CD4-positive, alpha-beta T cell treated with Interleukin-2 at 100 ng/mL for 4 hours (primary cell): ENCODE measurements around the gene SAMD3.
"Not testable (repeated sequence)": the region's sequence is repeated elsewhere in the genome, so short reads cannot be mapped to it uniquely, and the experiment has no call there.

ENCODE experiments used
- DNase-seq: peaks from one replicate; pipeline ENCODE4 v3.0.0-alpha.2; 2020; ENCODE audit warnings: low spot score

SAMD3 gene

DNA sequence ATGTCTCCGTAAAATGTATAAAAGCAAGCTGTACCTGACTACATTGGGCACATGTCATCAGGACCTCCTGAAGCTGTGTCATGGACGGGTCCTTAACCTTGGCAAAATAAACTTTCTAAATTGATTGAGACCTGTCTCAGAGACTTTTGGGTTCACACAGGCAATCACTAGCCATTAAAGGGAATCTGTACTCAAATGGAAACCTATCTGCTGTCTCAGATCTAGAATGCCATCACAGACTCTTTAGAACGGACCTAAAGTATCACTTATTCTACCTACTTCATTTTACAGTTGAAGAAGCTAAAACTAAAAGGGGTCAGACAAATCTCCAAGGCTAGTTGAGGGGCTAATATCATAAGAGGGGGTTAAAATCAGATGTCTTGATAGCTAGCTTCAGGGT, 11.1 kb downstream of the SAMD3 start:
- no peak for DNase-seq

DNA sequence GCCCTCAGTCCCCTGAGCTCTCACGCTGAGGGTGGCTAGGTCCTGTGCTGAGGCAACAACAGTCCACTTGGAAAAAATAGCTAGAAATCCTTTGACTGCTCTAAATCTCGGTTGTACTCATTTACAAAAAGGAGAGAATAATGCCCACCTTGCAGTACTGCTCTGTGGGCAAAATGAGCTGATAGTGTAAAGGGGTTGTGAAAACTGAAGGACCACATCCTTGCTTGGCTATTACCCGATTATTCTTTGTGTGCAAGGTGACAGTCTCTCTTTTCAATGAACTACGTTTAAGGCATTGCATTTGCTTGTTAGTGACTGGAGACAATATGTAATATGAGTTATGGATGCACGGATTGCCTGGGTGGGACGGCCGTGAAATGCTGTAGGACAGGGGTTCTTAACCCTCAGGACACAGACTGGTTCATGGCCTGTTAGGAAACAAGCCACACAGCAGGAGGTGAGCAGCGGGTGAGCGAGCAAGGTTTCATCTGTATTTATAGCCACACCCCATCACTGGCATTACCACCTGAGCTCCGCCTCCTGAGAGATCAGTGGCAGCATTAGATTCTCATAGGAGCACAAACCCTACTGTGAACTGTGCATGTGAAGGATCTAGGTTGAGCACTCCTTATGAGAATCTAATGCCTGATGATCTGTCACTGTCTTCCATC, 14.6 kb downstream of the SAMD3 start:
- no peak for DNase-seq

DNA sequence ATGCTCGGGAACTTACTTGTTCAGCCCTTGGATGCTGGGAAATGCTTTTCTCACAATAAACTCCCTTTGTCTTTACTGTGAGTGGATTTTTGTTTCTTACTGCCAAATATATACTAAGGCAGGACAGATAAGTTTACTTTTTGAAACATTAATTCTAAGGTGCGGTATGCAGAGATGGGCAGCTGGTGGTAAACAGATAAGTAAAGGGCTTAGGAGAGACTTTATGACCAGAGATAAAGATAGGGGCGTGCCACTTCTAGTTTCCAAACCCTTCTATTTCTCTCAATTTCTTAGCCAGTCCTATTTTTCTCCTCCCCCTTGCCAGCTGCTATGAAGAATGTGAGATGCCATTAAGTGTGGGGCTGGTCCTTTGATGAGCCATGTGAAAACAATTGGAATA, 16.3 kb downstream of the SAMD3 start:
- no peak for DNase-seq

DNA sequence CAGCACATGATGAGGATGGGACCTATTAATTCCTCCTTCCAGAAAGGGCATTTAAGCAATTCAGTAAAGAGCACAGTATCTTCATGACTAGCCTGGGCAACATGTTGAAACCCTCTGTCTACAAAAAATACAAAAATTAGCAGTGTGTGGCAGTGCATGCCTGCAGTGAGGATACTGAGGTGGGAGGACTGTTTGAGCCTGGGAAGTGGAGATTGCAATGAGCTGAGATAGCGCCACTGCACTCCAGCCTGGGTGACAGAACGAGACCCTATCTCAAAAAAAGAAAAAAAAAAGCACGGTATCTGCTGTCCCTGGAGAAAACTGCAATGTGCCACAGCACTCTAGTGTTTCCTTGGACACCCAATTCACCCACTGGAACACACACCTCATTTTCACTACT, 18.4 kb downstream of the SAMD3 start:
- DNase-seq = no peak

DNA sequence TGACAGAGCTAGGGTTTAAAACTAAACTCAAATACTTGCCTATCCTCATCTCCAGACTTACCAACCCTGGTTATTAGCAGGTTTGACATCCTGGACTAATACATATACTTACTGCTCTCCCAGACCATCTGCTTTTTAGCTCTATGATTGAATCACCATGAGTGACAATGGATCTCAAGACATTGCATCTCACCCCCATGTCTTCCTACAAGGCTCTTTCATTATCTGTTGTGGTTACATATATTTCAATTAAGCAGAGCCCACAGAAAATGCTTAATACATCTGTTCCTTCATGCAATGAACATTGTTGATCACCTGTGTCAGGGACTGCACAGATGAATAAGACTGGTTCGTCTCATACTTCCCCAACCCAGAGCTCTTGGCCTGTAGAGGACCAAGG, 19.4 kb downstream of the SAMD3 start:
- DNase-seq = no peak

DNA sequence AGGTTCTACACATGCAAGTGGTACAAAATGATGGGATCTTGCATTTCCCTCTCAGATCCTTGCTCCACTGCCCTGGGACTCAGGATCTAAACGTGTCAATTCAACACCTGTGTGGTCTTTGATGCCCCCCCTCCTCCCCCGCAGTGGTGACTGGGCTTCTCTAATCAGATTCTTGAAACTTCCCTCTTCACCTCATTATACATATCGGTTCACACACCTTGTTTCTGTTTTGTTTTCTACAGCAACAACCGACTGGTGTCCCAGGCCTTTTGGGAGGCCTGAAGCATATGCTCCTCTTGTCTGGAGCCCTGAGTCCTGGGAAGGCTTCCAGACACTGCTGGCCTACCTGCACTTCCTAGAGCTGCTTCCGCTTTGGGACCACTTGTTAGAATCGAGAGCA, 20.0 kb downstream of the SAMD3 start:
- DNase-seq = peak; percentile 25

DNA sequence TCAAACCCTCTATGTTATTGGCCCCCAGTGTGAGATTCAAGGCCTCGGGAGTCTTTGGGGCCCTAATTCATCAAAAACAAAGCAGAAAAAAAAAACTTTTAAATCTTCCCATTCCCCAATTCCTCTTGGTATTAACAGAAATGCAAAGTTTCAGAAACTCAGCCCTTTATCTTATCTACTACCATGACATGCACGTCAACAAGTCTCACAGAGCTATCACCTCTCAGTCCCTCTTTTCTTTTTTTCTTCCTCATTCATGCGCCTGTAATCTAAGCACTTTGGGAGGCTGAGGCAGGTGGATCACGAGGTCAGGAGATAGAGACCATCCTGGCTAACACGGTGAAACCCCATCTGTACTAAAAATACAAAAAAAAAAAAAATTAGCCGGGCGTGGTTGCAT, 22.7 kb downstream of the SAMD3 start:
- no peak for DNase-seq

DNA sequence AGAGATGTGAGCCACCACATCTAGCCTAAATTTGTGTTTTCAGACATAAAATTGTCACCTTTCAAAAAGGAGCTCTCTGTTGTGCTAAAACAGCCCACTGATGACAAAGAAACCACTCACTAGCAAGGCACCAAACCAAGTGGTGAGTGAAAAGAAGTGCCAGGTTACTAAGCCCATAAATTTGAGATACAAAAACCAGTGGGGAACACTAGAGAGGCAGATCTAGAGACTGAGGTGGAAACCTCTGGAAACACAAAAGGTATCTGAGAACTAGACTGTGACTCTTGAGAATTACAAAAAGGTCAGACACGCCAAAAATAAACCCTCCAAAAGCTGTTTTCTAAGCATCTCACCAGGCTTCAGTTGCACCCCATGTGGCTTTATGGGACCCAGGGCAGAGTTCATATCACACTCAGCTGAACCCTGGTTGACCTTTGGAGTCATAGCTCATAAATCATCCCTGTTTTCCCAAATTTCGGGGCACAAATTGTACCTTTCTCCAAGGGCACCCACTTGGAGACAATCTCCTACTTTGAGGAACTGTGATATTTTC, 24.2 kb downstream of the SAMD3 start:
- no peak for DNase-seq

DNA sequence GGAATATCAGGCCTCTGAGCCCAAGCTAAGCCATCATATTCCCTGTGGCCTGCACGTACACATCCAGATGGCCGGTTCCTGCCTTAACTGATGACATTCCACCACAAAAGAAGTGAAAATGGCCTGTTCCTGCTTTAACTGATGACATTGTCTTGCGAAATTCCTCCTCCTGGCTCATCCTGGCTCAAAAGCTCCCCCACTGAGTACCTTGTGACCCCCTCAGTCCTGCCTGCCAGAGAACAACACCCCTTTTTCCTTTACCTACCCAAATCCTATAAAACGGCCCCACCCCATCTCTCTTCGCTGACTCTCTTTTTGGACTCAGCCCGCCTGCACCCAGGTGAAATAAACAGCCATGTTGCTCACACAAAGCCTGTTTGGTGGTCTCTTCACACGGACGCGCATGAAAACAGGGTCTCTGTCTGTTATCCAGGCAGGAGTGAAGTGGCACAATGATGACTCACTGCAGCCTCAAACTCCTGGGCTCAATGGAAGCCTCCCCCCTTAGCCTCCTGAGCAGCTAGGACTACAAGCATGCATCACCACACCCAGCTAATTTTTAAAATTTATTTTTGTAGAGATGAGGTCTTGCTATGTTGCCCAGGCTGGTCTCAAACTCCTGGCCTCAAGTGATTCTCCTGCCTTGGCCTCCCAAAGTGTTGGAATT, 24.8 kb downstream of the SAMD3 start:
- DNase-seq = not testable (repeated sequence)

DNA sequence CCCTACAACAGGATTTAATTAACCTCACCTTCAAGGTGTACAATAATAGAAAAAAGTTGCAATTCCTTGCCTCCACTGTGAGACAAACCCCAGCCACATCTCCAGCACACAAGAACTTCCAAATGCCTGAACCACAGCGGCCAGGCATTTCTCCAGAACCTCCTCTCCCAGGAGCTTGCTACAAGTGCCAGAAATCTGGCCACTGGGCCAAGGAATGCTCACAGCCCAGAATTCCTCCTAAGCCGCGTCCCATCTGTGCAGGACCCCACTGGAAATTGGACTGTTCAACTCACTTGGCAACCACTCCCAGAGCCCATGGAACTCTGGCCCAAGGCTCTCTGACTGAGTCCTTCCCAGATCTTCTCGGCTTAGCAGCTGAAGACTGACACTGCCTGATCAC, 28.3 kb downstream of the SAMD3 start:
- not testable (repeated sequence) for DNase-seq

DNA sequence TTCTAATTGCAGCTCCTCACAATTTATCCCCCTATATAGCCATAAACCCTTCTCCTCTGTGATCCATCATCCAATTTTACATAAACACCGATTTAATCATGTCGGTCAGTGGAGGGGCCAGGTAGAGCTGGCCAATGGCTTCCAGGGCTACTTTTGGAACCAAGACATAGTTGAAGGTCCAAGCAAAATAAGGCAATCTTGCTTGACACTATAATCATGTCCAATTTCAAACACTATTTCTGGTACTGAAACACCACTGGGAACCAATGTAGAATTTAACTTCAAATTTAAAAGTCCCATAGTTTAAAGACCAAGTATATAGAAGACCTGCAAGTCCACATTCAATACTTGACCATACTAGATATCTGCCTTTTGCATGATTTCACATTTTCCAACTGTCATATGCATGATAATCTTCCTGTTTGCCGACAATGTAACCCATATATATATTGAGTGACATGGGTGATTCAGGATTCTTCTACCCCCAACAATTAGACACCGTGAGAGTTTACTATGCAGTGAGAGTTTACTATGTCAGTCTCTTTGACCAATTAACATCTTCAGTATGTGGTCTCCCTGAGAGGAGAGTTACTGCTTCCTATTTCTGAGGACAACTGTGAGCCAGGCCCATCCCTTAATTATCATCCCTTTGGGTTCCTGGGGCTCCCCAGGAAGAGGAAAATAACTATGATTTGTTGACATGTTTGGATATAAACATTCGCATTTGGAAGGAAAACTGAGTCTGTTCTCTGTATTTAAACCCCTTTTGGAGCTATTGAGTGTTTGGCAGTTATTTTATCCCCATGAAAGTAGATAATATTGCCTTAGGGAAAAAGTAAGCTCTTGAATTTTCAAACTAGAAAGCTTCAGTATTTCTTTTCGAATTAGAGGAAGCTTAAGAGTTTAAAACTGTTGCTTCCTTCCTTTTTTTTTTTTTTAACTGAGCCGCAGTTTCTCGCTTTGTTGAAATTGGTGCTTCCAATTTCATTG, 31.8 kb downstream of the SAMD3 start:
- no peak for DNase-seq

DNA sequence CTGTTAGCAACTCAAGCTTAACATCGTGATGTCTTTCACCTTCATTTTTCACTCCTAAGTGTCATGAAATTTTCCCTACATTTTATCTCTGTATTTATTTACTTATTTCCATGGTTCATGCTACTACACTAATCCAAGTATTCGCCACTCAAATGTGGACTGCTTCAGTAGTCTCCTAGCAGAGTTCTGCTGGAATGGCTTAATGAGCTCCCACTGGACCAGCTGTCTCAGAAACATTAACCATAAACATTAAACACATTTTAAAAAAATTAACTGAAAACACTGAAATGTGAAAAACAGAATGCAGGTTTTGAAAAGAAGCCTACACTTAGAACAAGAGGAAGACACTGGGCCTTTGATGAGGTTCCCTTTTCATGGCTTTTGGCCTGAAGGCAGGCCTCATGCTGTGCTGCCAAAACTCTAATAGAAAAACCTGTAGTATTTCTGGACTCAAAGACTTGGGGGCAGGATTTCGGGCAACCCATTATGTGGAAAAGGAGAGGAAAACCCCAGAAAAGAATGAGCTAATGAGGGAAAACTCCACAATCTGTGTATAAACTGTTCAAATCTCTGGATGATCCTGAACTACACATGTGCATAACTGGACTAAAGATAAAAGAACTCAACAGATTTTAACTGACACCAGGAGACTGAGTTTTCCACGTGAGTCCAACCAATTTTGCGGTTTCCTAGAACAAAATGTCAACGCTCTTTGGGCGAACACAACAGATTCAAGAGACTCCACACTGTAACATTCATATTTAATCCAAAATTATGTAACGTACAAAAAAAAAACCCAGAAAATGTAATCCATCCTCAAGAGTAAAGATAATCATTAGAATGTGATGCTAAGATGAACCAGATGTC, 33.0 kb downstream of the SAMD3 start:
- DNase-seq = no peak

DNA sequence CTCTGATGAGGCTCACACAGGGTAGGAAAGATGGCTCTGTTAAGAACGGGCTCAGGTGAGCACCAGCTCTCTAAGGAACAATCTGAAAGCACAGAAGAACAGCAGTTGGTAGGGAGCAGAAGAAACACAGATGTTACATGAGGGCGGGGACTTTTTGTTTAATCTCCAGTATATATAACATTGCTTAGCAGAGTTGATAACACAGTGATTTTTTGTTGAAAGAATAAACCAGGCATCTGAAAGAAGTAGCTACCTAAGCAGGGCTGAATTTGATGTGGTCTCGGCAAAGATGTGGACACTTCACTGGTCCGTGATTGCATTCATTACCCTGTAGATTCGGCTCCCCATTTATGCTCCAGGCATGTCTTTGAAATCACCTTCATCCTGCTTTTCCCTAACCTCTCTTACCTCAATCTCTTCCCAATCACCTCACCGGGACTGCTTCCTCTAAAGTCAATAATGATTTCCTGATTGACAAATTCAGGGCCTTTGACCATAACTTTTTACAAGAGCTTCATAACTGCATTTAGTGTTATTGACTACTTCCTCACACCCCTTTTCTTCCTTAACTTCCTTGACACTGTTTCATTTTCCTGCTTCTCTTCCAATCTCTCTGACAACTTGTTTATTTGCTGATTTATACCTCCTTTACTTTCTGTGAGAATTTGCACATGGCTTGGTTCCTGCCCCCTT, 34.4 kb downstream of the SAMD3 start:
- DNase-seq = no peak

DNA sequence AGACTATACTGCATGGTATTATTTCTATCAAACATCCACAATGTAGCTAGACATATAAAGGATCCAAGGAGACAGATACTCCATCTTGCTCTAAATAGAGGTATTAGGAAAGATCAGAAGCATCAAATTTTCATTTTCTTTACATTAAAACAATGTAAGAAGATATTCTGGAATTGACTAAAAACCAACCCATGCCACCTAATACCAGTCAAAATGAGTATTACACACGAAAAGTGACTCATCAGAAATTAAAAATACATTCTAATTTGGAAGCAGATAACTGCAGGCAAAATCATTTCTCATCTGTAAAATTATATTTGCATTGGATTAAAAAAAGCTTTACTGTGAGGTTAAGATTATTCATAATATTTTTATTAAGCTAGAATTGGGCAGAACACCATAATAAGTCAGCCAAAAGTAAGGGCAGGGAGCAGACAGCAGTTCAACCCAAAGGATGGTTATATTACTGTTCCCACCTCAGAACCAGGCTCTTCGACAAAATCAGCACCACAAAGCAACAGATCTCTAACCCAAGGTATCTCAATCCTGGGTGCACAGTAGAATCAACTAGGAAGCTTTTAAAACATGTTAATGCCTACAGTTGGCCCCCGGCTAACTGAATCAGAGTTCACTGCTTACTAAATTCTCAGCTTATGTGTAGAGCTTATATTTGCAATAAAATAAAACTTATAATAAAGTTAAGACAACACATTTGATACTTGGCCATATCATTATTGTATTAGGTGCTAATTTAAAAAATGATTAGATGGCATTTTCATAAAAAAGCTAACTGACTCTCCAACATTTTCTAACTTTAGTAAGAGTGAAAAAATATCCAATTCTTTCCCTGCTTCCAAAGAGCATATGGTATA, 35.2 kb downstream of the SAMD3 start:
- DNase-seq = no peak

DNA sequence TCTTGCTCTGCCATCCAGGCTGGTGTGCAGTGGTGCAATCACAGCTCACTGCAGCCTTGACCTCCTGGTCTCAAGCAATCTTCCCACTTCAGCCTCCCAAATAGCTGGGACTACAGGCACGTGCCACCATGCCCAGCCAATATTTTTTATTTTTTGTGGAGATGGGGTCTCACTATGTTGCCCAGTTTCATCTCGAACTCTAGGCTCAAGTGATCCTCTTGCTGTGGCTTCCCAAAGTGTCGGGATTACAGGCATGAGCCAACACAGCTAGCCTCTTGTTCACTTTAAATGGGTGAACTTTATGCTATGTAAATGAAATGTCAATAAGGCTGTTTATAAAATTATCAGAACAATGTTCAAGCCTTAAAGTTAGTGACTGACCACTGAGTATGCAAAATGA, 37.1 kb downstream of the SAMD3 start:
- no peak for DNase-seq

DNA sequence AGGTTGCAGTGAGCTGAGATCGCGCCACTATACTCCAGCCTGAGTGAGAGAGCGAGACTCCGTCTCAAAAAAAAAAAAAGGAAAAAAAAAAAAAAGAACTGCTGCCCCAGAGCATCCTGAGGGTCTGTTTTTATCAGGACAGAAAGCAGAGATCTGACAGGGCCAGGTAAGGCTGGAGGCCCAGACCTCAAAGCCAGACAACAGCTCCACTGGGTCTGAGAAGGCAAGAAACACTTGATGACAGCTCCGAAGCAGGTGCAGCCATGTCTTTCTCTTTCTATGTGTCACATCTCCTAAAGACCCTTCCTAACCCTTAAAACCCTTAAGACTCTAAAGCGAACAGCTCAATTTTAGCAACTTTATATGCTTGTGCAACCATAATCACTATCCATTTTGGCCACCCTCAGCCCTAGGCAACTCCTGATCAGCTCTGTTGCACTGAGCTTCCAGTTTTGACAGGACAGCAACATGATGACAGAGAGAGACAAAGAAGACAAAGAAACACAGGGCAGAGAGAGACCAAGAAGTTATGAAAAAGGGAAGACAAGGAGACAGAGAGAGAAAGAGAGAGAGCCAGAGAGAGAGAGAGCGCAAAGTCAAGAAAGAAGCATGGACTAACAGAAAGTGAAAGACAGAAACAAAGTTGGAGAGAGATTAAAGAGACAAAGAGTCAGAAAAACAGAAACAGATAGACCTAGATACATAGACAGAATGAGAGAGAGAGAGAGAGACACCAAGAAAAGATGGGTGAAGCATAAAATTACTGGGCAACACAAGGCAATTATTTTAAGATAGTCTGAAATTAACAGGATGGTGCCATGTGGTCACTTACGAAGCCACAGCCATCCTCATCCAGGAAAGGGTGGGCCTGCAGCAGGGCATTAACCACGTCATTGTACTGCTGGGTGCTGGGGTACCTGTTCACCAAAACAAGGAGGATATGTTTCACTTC, 39.2 kb downstream of the SAMD3 start:
- DNase-seq = peak; percentile 60

DNA sequence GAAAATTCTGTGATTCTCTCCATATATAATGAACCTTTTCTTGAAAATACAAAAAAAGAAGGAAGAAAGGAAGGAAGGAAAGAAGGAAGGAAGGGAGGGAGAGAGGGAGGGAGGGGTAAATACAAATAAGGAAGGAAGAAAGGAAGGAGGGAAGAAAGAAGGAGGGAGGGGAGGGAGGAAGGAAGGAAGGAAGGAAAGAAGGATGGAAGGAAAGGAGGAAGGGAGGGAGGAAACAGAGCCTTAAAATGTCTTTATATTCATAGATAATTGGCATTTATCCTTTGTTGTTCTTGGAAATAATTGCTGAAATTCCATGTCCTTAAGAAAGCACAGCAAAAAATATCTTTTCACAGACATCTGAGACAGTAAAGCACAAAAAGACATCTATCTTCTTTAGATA, 40.3 kb downstream of the SAMD3 start:
- no peak for DNase-seq

DNA sequence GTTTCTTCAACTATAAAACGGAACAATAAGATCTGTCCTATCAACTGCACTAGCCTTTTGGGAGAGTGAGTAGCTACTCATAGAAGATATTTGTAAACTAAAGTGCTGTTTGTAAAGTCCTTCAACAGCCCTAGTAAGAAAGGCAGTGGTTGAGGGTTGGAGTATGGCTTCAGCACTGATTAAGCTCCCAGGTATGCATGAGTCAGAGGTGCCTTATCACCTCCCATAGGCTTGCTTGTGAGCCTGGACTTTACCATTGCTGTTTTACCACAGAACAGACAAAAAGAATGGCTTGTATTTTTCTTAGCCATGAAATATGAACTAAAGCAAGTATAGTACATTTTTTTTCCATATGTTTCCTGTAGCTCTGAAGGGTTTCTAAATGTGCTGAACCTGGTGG, 44.1 kb downstream of the SAMD3 start:
- no peak for DNase-seq

DNA sequence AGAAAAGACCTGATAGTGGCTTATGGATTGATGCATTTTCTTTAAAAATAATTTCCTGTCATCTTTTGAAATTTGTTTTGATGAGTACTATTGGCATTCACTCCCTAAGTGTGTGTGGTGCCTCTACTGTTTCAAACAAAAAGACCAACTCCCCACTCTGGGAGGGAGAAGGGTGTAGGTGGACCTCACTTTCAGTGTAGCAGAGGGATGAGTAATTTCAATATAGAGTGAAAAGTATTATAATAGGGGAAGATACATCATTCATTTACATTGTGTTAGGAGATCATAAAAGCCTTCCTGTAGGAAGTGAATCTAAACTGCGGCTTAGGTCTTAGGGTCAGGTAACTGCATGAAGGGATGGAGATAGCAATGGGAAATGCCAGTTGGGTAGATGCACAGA, 46.4 kb downstream of the SAMD3 start:
- no peak for DNase-seq
